NAMALWA (cell line): ENCODE results near the gene ARMC10.
"Not testable (repeated sequence)": the region's sequence is repeated elsewhere in the genome, so short reads cannot be mapped to it uniquely, and the experiment has no call there.

Experiments
- DNase-seq: peaks from one replicate; pipeline ENCODE4 v3.0.0-alpha.2; 2015; ENCODE audit warnings: low spot score

The ARMC10 gene

DNA sequence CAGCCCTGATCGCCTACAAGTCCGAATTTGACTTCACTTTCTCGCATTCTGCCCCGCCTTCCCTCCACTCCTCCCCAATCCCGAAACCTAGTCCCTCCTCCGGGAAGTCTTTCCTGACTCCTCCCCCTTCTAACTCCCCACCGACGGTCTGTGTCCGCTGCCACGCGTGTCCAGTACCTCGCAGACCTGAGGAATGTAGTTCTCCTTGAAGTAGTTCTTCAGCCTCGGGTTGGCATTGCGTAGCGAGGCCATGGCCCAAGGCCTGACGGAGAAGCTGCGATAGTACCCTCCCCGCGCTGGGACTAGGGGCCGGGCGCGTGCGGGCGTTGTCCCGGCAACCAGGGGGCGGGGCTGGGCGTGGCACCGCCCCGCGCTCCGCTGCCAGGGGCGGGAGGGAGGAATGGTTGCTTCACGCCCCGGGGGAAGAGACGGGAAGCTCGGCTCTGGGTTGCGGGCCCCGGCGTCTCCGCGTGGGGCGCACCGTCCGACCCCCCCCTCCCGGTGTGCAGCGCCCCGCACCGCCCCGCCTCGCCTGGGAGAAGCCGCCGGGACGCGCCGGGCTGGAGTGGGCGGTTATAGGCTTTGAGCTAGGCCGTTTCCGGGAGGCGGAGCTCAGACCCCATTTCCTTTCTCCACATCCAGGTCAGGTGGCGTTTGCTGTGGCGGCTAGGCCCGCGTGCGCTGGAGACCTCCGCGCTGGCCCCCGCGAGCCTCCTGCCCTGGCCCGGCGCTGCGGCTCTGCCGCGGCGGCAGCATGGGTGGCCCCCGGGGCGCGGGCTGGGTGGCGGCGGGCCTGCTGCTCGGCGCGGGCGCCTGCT, at the start of gene ARMC10, which contains the start of gene FBXL13:
TSS of gene ARMC10 (plus strand) at position 622 of the 818 bp plus-strand sequence. CDS start at position 755, 133 bp downstream.
TSS of gene FBXL13 (minus strand) at position 278 of the 818 bp plus-strand sequence.
- DNase-seq = peak; percentile 97

DNA sequence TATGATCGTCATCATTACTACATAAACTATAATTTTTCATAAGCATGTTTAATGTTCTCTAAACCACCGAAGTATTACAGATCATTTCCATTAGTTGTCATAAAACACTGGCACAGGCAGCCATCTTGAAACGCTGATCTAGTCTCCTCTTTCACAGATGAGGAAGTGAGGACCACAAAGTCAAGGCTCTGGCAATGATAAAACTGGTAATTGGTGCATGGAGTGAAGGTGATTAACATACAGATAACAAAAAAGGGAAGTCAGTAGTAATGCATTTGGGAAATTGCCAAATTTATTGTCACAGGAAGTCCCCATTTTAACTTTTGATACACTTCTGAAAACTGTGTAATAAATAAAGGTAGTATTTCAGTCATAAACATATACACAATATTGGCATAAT, 49.6 kb upstream of the ARMC10 start:
- DNase-seq = peak; percentile 69

DNA sequence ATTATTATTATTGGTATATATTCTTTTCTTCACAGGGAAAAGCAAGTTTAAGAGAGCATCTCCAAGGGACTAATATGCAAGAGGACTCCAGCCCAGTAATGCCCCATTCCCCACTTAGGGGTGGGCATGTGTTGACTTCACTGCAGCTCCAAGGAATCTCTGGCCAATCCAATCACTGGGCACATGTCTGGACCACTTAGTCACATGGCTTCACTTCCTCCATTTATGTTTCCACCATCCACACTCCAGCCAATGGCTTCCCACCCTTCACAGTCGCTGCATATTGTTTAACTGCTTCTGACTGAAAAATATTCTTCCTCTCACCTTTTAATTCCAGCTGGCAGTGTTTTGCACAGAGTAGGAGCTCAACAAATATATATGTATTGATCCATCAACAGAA, 43.9 kb upstream of the ARMC10 start:
- no peak for DNase-seq

DNA sequence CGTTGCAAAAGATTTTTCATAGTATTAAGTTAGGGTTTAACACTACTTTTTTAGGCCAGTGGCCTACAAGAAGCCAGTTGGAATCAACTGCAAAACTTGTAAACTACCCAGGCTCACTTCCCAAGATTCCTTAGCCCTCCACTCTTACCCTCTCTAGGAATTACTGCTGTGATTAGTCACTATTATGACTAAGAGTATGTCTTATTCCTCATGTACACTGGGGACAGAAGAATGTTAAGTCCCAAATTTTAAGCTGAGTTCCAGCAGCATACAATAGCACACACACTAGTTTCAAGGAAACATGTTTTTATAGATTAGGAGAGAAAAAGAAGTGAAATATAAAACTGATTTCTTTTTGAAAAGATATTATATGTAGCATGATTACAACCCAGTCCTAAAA, 43.2 kb upstream of the ARMC10 start:
- DNase-seq = no peak

DNA sequence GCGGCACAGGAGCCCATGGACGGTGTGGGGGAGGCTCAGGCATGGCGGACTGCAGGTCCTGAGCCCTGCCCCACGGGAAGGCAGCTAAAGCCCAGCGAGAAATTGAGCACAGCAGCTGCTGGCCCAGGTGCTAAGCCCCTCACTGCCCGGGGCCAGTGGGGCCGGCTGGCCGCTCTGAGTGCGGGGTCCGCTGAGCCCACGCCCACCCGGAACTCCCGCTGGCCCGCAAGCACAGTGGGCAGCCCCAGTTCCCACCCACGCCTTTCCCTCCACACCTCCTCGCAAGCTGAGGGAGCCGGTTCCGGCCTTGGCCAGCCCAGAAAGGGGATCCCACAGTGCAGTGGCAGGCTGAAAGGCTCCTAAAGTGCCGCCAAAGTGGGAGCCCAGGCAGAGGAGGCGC, 40.6 kb upstream of the ARMC10 start:
- not testable (repeated sequence) for DNase-seq

DNA sequence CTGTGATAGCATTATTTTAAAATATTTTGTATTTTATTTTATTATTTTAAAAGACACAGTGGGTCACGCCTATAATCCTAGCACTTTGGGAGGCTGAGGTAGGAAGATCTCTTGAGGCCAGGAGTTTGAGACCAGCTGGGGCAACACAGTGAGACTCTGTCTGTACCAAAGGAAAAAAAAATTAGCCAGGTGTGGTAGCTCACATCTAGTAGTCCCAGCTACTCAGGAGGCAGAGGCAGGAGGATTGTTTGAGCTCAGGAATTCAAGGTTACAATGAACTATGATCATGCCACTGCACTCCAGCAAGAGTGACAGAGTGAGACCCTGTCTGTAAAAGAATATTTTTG, 37.5 kb upstream of the ARMC10 start:
- no peak for DNase-seq

DNA sequence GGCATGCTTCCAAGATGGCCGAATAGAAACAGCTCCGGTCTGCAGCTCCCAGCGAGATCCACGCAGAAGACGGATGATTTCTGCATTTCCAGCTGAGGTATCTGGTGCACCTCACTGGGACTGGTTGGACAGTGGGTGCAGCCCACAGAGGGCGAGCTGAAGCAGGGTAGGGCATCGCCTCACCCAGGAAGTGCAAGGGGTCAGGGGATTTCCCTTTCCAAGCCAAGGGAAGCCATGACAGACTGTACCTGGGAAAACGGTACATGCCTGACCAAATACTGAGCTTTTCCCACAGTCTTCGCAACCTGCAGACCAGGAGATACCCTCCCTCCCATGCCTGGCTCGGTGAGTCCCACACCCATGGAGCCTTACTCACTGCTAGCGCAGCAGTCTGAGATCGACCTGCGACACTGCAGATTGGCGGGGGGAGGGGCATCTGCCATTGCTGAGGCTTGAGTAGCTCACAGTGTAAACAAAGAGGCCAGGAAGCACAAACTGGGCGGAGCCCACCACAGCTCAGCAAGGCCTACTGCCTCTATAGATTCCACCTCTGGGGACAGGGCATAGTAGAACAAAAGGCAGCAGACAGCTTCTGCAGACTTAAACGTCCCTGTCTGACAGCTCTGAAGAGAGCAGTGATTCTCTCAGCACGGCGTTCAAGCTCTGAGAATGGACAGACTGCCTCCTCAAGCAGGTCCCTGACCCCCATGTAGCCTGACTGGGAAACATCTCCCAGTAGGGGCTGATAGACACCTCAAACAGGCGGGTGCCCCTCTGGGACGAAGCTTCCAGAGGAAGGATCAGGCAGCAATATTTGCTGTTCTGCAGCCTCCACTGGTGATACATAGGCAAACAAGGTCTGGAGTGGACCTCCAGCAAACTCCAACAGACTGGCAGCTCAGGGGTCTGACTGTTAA, 36.9 kb upstream of the ARMC10 start:
- DNase-seq = not testable (repeated sequence)

DNA sequence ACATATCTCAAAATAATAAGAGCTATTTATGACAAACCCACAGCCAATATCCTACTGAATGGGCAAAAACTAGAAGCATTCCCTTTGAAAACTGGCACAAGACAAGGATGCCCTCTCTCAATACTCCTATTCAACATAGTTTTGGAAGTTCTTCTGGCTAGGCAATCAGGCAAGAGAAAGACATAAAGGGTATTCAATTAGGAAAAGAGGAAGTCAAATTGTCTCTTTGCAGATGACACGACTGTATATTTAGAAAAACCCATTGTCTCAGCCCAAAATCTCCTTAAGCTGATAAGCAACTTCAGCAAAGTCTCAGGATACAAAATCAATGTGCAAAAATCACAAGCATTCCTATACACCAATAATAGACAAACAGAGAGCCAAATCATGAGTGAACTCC, 33.1 kb upstream of the ARMC10 start:
- DNase-seq = not testable (repeated sequence)

DNA sequence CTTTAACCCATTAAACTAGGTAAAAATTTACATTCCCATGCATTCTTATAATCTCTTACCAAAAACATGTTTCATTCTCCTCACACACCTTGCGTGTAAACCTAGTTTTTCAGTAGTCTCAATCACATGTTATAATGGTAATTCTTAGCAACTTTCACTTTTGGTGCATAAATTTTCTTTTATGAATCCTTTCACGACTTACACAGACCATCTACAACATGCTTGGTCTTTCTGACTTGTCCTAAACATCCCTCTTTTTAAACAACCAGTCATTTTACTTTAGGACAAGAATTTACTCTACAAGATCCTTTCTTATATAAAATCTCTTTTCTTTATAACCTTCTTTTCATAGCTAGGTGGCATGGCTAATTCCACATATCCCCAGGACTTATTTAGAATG, 26.1 kb upstream of the ARMC10 start:
- no peak for DNase-seq

DNA sequence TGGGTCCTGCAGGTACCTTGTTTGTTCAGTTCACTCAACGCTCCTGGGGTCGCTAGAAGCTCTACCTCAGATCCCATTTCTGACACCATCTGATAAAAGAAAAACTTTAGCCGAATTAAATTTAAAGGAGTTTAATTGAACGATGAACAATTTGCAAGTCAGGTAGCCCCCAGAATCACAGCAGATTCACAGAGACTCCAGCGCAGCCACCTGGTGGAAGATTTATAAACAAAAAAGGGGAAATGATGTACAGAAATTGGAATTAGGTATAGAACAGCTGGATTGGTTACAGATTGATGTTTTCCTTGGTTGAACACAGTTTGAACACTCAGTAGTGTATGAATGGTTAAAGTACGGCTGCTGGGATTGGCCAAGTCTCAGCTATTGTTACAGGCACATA, 23.4 kb upstream of the ARMC10 start:
- no peak for DNase-seq

DNA sequence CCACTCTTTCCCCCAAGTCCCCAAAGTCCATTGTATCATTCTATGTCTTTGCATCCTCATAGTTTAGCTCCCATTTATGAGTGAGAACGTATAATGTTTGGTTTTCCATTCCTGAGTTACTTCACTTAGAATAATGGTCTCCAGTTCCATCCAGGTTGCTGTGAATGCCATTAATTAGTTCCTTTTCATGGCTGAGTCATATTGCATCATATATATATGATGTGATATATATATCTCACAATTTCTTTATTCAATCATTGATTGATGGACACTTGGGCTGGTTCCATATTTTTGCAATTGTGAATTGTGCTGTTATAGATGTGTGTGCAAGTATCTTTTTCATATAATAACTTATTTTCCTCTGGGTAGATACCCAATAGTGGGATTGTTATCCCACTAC, 18.9 kb upstream of the ARMC10 start:
- not testable (repeated sequence) for DNase-seq

DNA sequence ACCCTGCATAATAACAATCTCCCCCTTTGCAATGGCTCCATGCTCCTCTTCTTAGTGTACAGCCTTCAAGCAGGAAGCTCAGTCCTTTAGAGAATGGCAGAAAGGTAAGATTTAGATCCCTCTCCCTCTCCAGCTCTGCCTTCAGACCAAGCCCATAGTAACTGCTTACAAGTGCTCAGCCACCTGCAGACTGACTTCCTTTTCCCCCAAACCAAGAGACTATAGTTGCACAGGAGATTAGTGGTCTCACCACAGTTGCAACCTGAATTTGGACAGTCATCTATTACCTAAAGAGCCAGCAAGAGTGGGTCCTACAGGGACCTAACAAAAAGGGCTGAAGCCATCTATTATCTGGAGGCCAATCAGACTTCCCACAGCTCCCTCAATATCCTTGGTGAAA, 16.8 kb upstream of the ARMC10 start:
- no peak for DNase-seq

DNA sequence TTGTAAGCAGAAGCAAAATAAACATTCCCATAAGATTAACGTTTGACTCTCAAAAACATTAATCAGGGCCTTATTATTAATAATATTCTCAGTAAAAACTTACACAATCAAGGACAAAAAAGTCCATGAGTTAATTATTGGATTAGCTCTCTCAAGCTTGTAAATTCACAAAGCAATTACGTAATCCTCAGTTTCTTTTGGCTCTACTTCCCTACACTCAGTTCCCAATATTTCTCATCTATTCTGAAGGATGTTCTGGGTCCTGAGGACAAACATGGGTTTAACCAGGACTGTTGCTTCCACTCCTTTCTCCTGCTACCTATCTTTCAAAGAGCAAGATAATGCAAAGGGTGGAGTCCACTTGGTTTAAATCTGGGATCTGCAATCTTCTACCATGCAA, 15.5 kb upstream of the ARMC10 start:
- DNase-seq = no peak

DNA sequence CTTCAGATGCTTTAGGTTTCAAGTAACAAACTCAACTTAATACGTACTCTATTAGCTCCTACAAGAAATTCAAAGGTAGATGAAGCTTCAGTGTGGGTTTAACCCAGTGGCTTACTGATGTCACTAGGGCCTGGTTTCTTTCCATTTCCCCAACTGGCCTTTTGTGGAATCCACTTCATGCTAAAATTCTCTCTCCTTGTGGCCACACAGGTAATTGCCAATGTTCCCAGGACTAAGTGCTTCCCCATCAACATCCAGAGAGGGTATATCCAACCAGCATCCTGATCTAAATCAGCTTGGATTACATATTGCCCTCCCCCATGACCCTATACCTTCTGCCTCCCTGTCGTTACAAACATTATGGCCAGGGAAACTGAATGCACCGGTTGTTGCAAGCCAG, 11.0 kb upstream of the ARMC10 start:
- no peak for DNase-seq

DNA sequence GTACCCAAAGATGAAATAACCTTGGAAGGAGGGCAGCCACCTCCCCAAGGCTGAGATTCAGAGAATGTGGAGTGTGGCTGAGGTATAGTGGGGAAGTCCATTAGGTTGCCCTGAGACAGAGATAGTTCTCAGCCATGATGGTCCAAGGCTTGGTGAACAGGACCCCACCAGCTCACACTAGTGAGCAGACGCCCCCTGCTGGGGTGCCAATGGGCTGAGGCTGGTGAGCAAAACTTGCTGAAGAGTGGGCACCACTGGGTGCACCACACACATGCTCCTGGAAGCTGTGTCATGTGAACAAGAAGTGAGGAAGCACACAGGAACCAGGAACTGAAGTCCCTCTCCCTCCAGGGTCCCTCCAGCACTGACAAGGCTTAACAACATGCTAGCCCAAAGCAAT, 9.3 kb upstream of the ARMC10 start:
- DNase-seq = peak; percentile 89

DNA sequence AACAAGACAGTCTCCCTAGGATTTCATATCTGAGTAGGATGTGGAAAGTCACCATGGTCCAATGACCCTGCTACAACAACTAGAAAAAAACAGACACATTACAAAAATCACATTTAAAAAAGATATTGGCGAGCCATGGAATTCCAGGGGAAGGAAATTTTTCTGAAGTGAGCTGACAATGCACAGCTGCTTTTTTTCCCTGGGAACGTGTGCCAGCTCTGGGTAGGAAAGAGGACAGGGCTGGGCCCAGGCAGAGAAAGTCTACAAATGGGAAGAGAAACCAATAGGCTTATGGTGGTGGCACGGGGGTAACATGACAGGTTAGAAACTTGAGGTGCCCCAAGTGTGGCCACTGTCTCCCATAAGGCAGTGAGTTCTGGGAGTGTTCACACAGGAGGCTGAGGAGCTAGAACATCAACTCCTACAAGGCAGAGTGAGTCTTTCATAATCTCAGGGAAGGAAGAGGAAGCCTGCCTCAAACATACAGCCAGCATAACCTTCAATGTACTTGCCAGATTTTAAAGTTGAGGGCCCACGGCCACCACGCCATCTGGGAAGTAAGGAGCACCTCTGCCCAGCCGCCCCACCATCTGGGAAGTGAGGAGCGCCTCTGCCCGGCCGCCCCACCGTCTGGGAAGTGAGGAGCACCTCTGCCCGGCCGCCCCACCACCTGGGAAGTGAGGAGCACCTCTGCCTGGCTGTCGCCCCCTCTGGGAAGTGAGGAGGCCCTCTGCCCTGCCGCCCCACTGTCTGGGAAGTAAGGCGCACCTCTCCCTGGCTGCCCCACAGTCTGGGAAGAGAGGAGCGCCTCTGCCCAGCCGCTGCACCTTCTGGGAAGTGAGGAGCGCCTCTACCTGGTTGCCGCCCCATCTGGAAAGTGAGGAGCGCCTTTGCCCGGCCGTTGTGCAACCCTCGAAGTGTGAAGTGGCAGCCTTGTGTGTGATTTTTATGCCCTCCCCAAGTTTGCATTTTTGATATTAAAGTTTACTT, 6.2 kb upstream of the ARMC10 start:
- DNase-seq = no peak

DNA sequence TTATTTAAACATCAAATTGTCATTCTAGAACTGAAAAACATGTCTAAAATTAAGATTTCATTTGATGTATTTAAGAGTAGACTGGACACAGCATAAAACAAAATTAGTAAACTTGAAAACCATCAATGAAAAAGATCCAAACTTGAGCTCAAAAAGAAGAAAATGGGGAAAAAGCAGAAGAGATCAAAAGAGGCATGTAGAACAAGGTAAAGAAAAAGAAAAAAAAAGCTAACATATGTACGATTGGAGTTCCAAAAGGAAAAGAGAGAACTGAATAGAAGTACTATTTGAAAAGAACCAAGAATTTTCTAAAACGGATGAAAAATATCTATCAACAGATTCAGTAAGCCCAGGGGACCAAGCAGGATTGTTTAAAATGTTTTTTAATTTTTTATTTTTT, 3.9 kb upstream of the ARMC10 start:
- DNase-seq = no peak

DNA sequence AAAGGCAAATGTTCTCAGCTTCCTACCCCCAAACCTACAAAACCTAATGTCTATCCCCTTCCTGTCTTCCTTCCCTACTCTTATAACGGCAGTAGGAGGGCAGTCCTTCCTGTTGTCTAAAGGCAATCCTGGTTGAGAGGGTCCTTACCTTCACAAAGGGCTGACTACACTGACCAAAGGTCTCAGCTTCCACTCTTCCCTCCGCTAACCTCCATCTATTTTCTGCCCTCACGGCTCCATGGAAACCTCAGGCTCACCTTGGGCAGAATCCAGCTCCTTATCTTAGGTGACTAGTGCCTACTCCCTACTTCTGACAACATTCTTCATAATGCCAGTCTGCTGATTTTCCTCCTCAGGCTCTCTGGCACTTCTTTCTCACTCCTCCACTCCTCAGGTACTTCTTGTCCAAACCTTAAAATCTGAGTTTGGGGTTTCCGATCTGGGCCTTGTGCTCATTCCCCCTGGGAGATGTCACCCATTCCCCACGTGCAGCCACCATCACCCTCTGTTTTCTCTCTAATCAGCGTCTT, 886 bp upstream of the ARMC10 start:
- no peak for DNase-seq

DNA sequence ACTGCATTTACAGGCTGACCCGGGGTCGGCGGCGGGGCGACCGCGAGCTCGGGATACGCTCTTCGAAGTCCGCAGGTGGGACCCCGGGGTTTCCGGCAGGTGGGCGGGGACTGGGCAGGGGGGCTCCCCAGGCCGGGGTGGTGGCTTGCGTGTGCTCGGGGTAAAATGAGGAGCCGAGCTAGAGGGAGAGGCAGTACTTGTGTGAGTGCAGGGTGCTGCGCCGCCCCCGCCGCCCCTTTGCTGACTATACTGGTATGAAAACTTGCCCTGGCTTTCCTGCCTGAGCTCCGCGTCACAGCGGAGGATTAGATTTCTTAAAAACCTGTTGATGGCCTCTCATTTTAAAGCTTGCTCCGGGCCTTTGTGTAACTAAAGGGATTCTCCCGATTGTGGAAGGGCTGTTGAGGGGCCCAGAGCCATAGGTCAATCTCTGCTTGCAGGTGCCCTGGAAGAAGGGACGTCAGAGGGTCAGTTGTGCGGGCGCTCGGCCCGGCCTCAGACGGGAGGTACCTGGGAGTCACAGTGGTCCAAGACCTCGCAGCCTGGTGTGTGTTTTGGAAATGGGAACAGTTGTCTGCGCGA, 488 bp downstream of the ARMC10 start:
- DNase-seq = peak; percentile 85

DNA sequence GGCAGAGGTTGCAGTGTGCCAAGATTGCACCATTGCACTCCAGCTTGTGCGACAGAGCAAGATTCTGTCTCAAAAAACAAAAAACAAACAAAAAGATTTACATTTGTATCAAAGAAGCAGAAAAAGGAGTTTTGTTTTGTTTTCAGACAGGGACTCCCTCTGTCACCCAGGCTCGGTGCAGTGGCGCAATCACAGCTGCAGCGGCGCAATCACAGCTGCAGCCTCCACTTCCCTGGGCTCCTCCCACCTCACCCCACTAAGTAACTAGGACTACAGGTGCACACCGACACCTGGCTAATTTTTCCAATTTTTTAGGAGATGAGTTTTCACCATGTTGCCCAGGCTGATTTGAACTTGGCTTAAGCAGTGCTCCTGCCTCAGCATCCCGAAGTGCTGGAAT, 1.8 kb downstream of the ARMC10 start:
- no peak for DNase-seq

DNA sequence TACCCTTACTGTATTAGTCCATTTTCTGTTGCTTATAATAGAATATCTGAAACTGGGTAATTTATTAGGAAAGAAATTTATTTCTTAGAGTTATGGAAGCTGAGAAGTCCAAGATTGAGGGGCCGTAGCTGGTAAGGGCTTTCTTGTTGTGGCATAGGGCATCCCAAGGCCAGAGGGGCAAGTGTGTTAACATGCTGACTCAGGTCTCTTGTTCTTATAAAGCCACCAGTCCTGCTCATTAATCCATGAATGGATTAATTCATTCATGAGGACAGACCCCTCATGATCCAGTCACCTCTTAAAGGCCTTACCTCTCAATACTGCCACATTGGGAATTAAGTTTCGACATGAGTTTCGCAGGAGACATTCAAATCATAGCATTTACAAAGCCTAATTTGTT, 2.4 kb downstream of the ARMC10 start:
- no peak for DNase-seq
